Stimulated activated CD4-positive, alpha-beta T cell treated with anti-CD3 and anti-CD28 coated beads, Interleukin-12 subunit alpha, Interleukin-12 subunit beta, amount 100 ng/mL, for 24 hours (primary cell): Measurements from ENCODE around the gene EEFSEC.

Experiments
- DNase-seq, 2 experiments: peaks; one replicate each; pipeline ENCODE4 v3.0.0-alpha.2; 2020; ENCODE audit warnings: low read depth in 2 of 2

The EEFSEC gene

GRCh38 chr3:128411574-128412064 lies 258.3 kb downstream of the EEFSEC start:
- no peak for DNase-seq

- no peak for DNase-seq
Measured at GRCh38 chr3:128412180-128413002, 259.1 kb downstream of the EEFSEC start.

GRCh38 chr3:128413003-128413370 lies 259.7 kb downstream of the EEFSEC start:
- DNase-seq = no peak

- no peak for DNase-seq
Measured at GRCh38 chr3:128413413-128414205, 260.3 kb downstream of the EEFSEC start.

GRCh38 chr3:128415200-128415772 lies 262.0 kb downstream of the EEFSEC start:
- no peak for DNase-seq

GRCh38 chr3:128415773-128416577 lies 262.7 kb downstream of the EEFSEC start:
- no peak for DNase-seq

- DNase-seq = no peak
Measured at GRCh38 chr3:128416578-128417211, 263.4 kb downstream of the EEFSEC start.

GRCh38 chr3:128418900-128419299 lies 265.6 kb downstream of the EEFSEC start:
- no peak for DNase-seq

GRCh38 chr3:128419311-128419710 lies 266.0 kb downstream of the EEFSEC start:
- DNase-seq = no peak

- DNase-seq = no peak
Measured at GRCh38 chr3:128420289-128420688, 267.0 kb downstream of the EEFSEC start.

GRCh38 chr3:128420720-128421438 lies 267.6 kb downstream of the EEFSEC start:
- no peak for DNase-seq

- no peak for DNase-seq
Measured at GRCh38 chr3:128421439-128421836, 268.2 kb downstream of the EEFSEC start.

- DNase-seq = no peak
Measured at GRCh38 chr3:128421966-128422365, 268.7 kb downstream of the EEFSEC start.

GRCh38 chr3:128422762-128423524 lies 269.7 kb downstream of the EEFSEC start:
- no peak for DNase-seq

GRCh38 chr3:128423525-128424147 lies 270.4 kb downstream of the EEFSEC start:
- no peak for DNase-seq

GRCh38 chr3:128424508-128425069 lies 271.3 kb downstream of the EEFSEC start:
- no peak for DNase-seq

GRCh38 chr3:128425142-128425845 lies 272.0 kb downstream of the EEFSEC start:
- no peak for DNase-seq

GRCh38 chr3:128425846-128426127 lies 272.5 kb downstream of the EEFSEC start:
- no peak for DNase-seq
